Heart right ventricle (tissue), 16 donors: Measurements from ENCODE around the gene CPT1A. TPM values are rescaled to one million over a fixed set of nuclear protein-coding genes. Genes with fewer than 3 reads are reported as not detected.
A peak's percentile ranks its signal among the peaks of the same experiment; 100 is the strongest.

ENCODE experiments used
- ATAC-seq, 8 donors: fragments of 200-7000 bp; cut with Tn5 transposase; one replicate each; pipeline ENCODE4 v1.9.1; 2020; ENCODE audit warnings: mild to moderate bottlenecking in 8 of 8, moderate library complexity in 8 of 8, moderate number of reproducible peaks in 1 of 8
- DNase-seq, 2 donors: peaks; one replicate each; pipeline ENCODE4 v3.0.0-alpha.2; 2020
- H3K27ac ChIP-seq, 10 donors: fragments of 200-600 bp; sonication (generic) in 2 of 10; one replicate each; pipeline versions ENCODE4 v1.5.0 to v1.8.0; 2020 to 2022; ENCODE audit warnings: mild to moderate bottlenecking in 3 of 10
- H3K27me3 ChIP-seq, 7 donors: fragments of 200-600 bp; one replicate each; pipeline ENCODE4 v1.8.0; 2021 to 2022; ENCODE audit warnings: mild to moderate bottlenecking in 2 of 7
- H3K36me3 ChIP-seq, 9 donors: fragments of 200-600 bp; sonication (generic) in 1 of 9; one replicate each; pipeline versions ENCODE4 v1.5.0 to v1.8.0; 2020 to 2022; ENCODE audit warnings: mild to moderate bottlenecking in 2 of 9
- H3K4me1 ChIP-seq, 9 donors: fragments of 200-600 bp; sonication (generic) in 1 of 9; one replicate each; pipeline versions ENCODE4 v1.5.0 to v1.8.0; 2020 to 2022; ENCODE audit warnings: mild to moderate bottlenecking in 4 of 9
- H3K4me3 ChIP-seq, 10 donors: fragments of 200-600 bp; sonication (generic) in 2 of 10; one replicate each; pipeline versions ENCODE4 v1.5.0 to v1.8.0; 2020 to 2022; ENCODE audit warnings: mild to moderate bottlenecking in 7 of 10, moderate library complexity in 2 of 10
- H3K9me3 ChIP-seq, 11 donors: fragments of 200-600 bp in 10 of 11; sonication (generic) in 2 of 11; one replicate each; pipeline versions ENCODE4 v1.5.0 to v1.8.0; 2013 to 2022; ENCODE audit warnings: mild to moderate bottlenecking in 2 of 11, control low read depth in 1 of 11, moderate library complexity in 1 of 11
- CTCF ChIP-seq, 9 donors: fragments of 200-600 bp; sonication (generic) in 2 of 9; IDR thresholded peaks; one replicate each; pipeline versions ENCODE4 v1.5.0 to v1.8.0; 2021 to 2022; ENCODE audit warnings: antibody characterized with exemption in 9 of 9, mild to moderate bottlenecking in 5 of 9, moderate library complexity in 1 of 9
- WGBS, 2 donors: extraction: QIAGEN DNeasy Blood & Tissue Kit; methylation state at CpG; one replicate each; pipeline ENCODE4 v1.1.7; 2013; ENCODE audit warnings: inconsistent platforms in 1 of 2; 5-methylcytosine and 5-hydroxymethylcytosine counted together
- intact Hi-C, 10 donors: fragments of 100-400 bp; cut with DNase I; formaldehyde crosslinking; loops; one replicate each; pipeline versions ENCODE4 v1.11.1 to v1.14.2; 2022
- polyA plus RNA-seq, 2 donors: library from polyadenylated mRNA; stranded (reverse); fragments of 200-250 nt; gene quantifications; one replicate each; pipeline ENCODE4 v1.2.3, GENCODE V29; 2013
- total RNA-seq, 10 donors: library from RNA; stranded (reverse); fragmentation: NEBNext Ultra II Directional in 3 of 10; extraction: Animal tissue kit (Norgen Biotek cat#: 25700) in 3 of 10; gene quantifications; one replicate each; pipeline versions ENCODE4 v1.2.1 to v1.2.4, GENCODE V29; 2021 to 2023
- donor health status: Arrhythmogenic right ventricular cardiomyopathy.
- donor health status: ischemic (EF 13 %, LVEDD 7.1; RV severe dilation, severe dysfunction).
- donor health status: healthy with polysubstance abuse.
- donor health status: DM: no; HTN: yes; CAD: no.
- donor health status: DM: no; HTN: no; CAD: no.
- donor health status: ischemic (EF 25% LVEDD 6.9; RV normal size, moderate dysfunction).
- donor health status: ischemic (EF 25% LVEDD 5.7; RV mildly dilated, moderate dysfunction).
- donor health status: healthy.
- donor health status: DM: yes; HTN: yes; CAD: no.
- donor health status: Ischemic cardiomyopathy.
- donor health status: ischemic (EF 35%, LVEDD 5.7; RV mildly dilated, moderate dysfunction).
- donor health status: nonischemic (EF 11% LVEDD 7.7; RV severe dilation, severe dysfunction).
- donor health status: DM: yes; HTN: yes; CAD: no.
- donor health status: PGD.
- donor health status: ischemic (EF 29% LVEDD 5.4; RV normal size, mild dysfunction).
- donor health status: nonischemic (EF 23%, LVEDD 6.1; RV moderate dilation, normal function).

The CPT1A gene
- total and polyA plus RNA-seq, 12 donors, result 18.8 to 84.4 (median 44.2) TPM

GRCh38 chr11:68829581-68829980 lies 12.1 kb downstream of the CPT1A start:
- ATAC-seq (no peak), DNase-seq (no peak)
- Histone ChIP-seq H3K36me3 (peaks cover 0 to 17% (median 6%) of the 10 kb centered on the region in 9 donors), H3K27me3 (no peaks in the 10 kb centered on the region), H3K4me1 (peaks cover 13 to 73% (median 62%) of the 10 kb centered on the region in 9 donors), H3K4me3 (no peak overlapping the region), H3K9me3 (no peaks in the 10 kb centered on the region), H3K27ac (no peak overlapping the region)
- TF ChIP-seq CTCF (IDR thresholded peaks at IDR 0.05), result no peak
- intact Hi-C loops, result no loop called here
- 89 to 90% methylated on average over 15 of the region's 15 CpGs for WGBS, 2 donors

- no peak for TF ChIP-seq CTCF (IDR thresholded peaks at IDR 0.05)
- Histone ChIP-seq H3K4me1 (peaks cover 13 to 73% (median 61%) of the 10 kb centered on the region in 9 donors), H3K27ac (peak overlapping the region in 5 of 10 donors; percentile 0 to 59 (median 33)), H3K4me3 (no peak overlapping the region), H3K36me3 (peaks cover 0 to 17% (median 6%) of the 10 kb centered on the region in 9 donors), H3K27me3 (no peaks in the 10 kb centered on the region), H3K9me3 (no peaks in the 10 kb centered on the region)
- DNase-seq (no peak), ATAC-seq (peak in 1 of 8 donors; percentile 10)
- intact Hi-C loops, result no loop called here
- 66 to 77% methylated on average over 12 of the region's 12 CpGs for WGBS, 2 donors
These were observed 12.8 kb downstream of the CPT1A start for GRCh38 chr11:68828957-68829356.

GRCh38 chr11:68828155-68828931 lies 13.4 kb downstream of the CPT1A start:
- Histone ChIP-seq H3K9me3 (no peaks in the 10 kb centered on the region), H3K4me1 (peaks cover 13 to 71% (median 58%) of the 10 kb centered on the region in 9 donors), H3K36me3 (peaks cover 0 to 17% (median 6%) of the 10 kb centered on the region in 9 donors), H3K27me3 (no peaks in the 10 kb centered on the region), H3K27ac (peak overlapping the region in 7 of 10 donors; percentile 0 to 59 (median 33)), H3K4me3 (no peak overlapping the region)
- no peak for TF ChIP-seq CTCF (IDR thresholded peaks at IDR 0.05)
- intact Hi-C loops, result no loop called here
- DNase-seq, result peak in 1 of 2 donors; percentile 61
- WGBS, 2 donors, result 49 to 55% methylated on average over 20 of the region's 20 CpGs
- peak; percentile 51 to 84 (median 77) for ATAC-seq

- peak overlapping the region in 3 of 10 donors; percentile 31 to 59 (median 33) for H3K27ac ChIP-seq
- TF ChIP-seq CTCF (IDR thresholded peaks at IDR 0.05), result no peak
- ATAC-seq (peak in 1 of 8 donors; percentile 8), DNase-seq (no peak)
- peaks cover 9 to 66% (median 52%) of the 10 kb centered on the region in 9 donors for H3K4me1 ChIP-seq
- H3K36me3 ChIP-seq, result peaks cover 0 to 19% (median 6%) of the 10 kb centered on the region in 9 donors
- H3K4me3 ChIP-seq, result no peak overlapping the region
- intact Hi-C loops, result no loop called here
- no peaks in the 10 kb centered on the region for H3K9me3 ChIP-seq
- 77 to 79% methylated on average over 8 of the region's 8 CpGs for WGBS, 2 donors
- no peaks in the 10 kb centered on the region for H3K27me3 ChIP-seq
These were observed 14.0 kb downstream of the CPT1A start for GRCh38 chr11:68827733-68828132.
